Iris pigment epithelial cell (primary cell): ENCODE results near the gene KRAS.
"Not testable (repeated sequence)": the region's sequence is repeated elsewhere in the genome, so short reads cannot be mapped to it uniquely, and the experiment has no call there.

Experiments used
- DNase-seq: peaks from one replicate; pipeline ENCODE4 v3.0.0-alpha.2; 2011; ENCODE audit warnings: low read depth

Gene KRAS

DNA sequence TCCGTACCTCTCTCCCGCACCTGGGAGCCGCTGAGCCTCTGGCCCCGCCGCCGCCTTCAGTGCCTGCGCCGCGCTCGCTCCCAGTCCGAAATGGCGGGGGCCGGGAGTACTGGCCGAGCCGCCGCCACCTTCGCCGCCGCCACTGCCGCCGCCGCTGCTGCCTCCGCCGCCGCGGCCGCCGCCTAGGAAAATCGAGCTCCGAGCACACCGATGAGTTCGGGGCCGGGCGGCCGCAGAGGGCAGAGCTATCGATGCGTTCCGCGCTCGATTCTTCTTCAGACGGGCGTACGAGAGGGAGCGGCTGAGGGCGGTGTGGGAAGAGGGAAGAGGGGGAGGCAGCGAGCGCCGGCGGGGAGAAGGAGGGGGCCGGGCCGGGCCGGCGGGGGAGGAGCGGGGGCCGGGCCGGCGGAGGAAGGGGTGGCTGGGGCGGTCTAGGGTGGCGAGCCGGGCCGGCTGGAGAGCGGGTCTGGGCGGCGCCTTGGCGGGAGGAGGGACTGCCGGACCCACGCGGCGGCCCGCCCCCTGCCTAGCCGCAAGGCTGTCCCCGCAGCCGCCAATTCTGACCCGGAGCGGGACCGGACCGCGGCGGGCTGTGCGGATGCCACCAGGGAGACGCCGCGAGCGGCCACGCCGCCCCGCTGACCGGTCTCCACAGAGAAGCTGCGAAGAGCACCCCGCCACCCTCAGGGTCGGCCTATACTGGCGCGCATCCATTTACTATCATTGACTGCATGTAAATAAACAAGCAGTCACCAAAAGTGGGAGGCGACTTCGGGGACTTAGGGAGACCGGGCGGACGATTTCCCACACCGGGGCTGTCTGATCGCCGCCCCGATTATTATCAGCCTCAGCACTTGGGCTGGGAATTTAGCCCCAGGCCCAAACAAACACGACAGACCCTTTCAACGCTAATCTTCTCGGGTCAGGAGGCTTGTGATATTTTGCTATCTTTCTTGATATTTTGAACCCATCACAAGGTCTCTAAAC, at the start of gene KRAS:
TSS of gene KRAS (minus strand) at position 186 of the 987 bp plus-strand sequence.
- DNase-seq, result peak; percentile 99

DNA sequence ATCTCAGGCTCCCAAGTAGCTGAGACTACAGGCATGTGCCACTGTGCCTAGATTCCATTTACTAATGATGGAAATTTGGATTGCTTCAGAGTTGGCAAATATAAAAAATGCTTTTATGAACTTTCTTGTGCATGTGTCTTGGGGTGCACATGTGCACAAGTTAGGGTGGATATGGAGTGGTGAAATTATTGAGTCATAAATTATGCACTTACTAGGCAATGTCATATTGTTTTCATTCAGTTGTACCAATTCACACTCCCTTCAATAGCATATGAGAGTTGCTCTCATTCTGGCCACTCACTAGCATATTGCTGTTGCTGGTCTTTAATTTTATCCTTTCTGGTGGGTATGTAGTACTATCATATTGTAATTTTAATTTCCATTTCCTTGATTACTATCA, 45.7 kb upstream of the KRAS start:
- no peak for DNase-seq

DNA sequence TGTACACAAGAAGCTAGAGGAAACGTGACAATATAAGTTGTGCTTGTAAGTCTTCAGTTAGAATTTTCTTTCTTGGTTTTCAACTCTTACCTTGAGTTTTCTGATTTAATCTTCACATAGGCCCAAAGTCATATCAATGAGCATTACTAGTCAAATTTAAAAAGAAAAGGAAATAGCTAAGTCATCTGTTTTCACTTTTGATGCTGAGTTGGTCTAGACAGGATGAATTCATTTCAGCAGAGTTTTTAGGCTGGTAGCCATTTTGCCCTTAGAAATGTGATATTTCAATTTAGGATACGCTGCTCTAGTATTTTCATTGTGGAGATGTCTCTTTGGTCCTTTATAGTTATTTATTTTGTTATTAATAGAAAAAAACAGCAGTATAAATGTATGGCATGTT, 44.6 kb upstream of the KRAS start:
- DNase-seq, result peak; percentile 13

DNA sequence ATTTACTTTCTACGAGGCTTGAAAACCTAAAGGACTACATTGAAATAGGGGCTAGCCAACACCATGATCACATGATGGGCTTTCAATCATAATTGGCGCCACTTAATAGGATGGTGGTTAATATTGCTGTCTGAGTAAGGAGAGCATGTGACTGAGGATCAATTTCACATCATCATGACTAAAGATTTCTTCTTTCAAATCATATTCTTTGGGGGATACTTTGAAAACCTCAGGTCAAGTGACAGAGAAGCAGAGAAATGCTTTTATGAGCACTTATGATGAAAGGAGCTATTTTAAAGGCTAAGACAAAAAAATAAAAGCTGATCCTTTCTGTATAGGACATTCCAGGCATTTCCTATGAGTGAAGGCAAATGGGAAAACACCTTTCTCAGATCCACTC, 42.9 kb upstream of the KRAS start:
- no peak for DNase-seq

DNA sequence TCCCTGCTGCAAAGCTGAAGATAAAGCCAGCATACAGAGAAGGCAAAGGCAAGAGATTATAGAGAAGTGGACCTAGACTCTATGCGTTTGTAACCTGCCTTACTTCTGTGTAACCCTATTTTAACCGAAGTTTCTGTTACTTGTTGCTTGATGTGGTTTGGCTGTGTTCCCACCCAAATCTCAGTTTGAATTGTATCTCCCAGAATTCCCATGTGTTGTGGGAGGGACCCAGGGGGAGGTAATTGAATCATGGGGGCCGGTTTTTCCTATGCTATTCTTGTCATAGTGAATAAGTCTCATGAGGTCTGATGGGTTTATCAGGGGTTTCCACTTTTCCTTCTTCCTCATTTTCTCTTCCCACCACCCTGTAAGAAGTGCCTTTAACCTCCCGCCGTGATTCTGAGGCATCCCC, 42.1 kb upstream of the KRAS start:
- not testable (repeated sequence) for DNase-seq

DNA sequence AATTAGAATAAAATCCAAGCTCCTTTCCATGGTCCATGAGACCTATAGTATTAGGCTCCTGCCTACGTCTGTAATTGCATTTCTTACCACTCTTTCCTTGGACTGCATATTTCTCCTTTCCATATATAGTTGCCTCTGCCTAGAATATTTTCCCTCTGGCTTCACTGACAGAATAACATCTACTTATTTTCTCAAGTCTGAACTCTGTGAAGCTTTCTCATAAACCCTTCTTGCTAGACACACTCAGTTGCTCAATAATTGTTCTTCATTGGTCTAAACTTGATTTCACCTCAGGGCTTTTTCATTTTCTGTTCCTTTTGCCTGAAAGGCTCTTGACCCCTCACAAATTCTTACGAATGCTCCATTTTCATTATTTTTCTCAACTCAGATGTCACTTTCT, 36.9 kb upstream of the KRAS start:
- DNase-seq, result no peak

DNA sequence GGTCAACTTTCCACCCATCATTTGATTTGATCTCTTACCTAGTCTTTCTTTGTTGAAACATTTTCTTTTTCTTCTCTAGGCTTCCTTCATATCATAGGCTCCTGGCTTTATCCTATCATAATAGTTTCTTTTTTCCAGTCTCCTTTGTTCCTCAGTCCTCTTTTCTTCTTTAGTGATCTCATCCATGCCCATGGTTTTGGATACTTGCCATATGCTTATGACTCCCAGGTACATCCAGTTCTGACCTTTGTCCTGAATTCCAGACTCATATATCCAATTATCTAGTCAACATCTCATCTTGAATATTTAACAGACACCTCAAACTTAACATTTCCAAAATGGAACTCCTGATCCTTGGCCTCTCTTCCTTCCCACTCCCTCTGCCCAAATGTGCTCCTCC, 36.1 kb upstream of the KRAS start:
- DNase-seq, result no peak

DNA sequence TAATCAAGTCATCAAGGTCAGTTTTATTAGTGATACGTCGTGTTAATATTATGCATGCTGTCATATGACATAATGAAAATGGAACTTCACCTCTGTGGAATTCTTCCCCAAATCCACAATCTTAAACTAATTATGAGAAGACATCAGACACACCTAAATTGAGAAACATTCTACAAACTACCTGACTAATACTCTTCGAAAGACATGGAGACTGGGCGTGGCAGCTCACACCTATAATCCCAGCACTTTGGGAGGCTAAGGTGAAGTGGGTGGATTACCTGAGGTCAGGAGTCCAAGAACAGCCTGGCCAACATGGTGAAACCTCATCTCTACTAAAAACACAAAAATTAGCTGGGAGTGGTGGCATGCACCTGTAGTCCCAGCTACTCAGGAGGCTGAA, 33.3 kb upstream of the KRAS start:
- no peak for DNase-seq

DNA sequence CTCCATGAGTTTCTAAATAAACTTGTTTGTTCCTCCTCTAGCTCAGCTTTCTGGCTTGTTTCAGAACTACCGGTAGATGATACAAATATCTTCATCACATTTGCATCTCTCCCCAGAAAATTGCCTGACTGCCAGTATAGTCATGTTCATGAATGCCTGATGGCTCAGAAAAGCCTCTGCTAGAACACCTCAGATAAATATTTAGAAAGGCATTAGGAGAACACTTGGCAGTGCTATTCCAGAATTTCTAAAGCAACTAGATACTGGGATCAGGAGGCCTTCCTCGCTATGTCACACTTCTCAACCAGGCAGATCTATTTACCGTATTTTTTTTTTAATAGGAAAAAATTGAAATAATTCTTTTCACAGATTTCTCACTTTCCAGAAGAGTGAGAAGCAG, 32.3 kb upstream of the KRAS start:
- peak; percentile 10 for DNase-seq

DNA sequence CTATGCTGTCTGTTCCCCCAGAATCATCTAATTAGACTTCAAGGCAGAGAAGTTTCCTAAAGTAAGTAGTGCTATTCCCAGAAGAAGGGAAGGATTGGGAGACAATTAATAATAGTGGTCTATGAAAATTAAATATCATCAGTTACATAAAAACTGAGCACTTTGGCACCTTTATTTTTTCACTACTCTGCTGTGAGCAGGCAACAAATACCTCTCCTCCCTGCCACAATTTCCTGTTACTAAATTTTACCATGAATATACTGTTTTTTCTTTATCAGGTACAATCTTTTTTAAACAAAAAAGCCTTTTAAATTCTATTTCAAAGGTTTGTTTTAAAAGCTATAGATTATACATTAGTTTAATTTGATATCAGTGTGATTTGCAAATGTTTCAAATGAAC, 29.4 kb upstream of the KRAS start:
- DNase-seq, result no peak

DNA sequence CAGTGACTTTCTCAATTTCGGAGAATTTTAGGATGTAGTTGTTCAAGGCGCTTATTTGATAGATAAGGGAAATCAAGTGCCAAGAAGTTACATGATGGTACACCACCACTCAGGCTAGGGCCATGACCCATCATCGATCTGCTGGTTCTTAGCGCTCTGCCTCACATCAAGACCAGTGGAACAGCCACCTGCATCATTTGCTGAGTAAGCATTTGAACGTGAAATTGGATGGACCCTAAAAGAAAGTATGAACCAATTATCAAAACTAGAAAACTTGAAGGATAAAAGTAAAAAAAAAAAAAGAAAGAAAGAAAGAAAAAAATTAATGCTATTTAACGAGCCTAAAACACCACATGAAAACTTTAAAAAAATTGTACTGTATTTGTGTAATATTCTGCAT, 27.5 kb upstream of the KRAS start:
- DNase-seq, result no peak

DNA sequence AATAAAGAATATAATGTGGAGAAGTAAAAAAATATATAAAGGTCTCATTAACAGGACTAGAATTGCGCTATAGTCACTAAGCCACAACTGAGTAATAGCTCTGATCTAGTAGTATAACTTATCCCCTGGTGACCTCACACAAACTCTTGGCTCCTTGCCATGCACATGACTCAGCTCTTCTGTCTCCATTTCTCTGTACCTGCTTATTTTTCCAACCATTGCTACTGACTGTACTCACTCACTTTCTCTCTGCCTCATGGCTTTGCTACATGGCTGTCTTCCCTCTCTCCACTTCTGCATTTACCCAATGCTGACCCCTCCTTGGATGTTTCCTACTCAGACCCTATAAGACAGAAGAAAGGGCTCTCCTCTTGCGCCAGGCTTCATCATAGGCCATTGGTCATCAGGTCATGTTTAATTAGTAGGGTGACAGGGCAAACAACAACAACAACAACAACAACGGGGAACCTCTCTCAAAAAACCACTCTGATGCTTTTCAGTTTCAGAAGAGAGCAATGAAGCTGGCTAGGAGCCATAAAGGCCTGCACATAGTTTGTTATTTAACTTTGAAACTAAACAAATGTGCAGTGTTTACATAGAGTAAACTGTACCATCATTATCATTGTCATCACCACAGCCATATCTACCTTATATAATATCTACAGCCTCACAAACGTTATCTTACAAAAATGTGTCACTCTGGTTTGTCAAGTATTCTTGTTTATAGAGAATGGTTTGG, 25.6 kb upstream of the KRAS start:
- DNase-seq, result peak; percentile 95

DNA sequence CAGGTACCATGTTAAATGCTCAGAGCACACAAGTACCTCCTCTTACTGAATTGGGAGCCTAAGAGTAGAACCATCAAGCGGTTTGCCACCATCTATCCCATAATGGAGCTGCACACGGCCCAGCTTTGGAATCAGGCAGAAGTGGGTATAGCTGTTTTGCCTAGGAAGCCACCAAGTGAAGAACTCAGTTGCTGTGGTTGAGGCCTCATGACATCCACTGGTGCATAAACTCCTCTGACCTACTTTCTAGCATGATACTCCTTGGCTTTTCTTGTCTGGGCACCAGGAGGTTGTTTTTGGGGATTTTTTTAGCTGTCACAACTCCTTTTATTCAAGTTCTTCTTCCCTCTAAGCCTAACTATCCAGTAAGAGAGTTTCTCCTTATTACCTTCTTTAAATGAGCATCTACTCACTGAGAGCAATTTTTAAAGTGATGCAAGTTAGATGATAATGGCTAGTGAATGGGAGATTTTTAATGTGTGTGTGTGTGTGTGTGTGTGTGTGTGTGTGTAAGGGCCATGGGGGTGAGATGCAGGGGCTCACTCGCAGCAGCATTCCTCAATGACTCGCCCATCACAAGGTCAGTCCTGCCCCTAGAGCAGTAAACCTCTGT, 20.9 kb upstream of the KRAS start:
- no peak for DNase-seq

DNA sequence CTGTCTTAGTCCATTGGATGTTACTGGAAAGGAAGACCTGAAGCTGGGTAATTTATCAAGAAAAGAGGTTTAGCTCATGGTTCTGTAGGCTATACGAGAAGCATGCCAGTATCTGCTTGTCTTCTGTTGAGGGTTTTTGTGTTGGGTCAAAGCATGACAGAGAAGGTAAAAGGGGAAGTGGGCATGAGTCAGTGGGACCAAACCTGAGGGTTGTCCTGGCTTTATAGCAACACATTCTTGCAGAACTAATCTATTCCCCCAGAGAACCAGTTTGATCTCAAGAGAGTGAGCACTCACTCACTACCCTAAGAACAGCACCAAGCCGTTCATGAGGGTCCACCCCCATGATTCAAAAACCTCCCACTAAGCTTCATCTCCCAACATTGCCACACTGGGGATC, 19.0 kb upstream of the KRAS start:
- DNase-seq, result no peak

DNA sequence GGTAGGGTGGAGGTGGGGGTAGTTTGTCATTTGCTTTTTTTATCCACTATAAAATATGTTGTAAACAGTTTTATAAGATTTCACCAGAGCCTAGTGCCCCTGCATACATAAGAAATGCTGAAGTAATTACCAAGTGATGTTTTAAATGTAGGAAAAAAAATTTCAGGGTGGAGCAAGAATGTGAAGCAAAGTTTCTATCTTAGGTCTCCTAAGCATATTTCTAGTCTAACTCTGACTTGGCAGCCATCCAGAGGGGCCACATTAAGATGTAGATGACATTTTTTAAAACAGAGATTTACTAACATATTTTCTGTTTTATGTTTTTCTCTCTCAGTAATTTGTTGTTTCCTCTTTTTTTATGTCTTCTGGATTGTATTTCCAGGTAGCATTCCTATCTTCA, 15.8 kb upstream of the KRAS start:
- DNase-seq, result peak; percentile 37

DNA sequence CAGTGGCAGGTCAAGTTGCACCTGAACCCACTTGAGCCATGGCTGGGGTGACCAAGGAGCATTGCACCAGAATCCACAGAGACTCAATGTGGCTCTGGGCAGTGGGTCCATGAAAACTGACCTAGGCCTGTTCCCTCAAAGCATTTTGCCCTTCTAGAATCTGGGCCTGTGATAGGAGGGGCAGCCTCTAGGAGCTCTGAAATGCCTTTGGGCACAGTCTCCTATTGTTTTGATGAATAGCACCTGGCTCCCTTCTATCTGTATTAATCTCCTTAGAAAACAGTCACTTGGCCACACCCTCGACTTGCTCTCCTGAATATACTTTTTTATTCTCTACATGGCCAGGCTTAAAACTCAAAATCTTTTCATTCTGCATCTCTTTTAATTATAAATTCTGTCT, 14.1 kb upstream of the KRAS start:
- DNase-seq, result no peak

DNA sequence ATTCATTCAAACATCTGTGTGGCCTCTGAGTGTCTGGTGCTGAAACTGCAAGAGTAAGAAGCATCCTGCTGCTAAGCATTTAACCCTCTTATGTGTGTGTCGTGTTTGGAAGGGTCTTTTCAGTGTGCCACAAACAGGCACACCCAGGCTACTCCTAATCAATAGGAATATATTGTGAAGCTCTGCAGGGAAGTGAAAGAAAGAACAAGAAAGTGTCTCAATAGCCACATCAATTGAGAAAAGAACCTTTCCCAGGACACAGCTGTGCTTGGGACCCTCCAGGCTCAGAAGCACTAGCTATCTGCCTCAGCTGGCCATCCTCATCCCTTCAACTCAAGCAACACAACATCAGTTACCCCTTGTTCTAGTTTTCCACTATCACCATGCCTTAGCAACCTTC, 13.4 kb upstream of the KRAS start:
- DNase-seq, result no peak

DNA sequence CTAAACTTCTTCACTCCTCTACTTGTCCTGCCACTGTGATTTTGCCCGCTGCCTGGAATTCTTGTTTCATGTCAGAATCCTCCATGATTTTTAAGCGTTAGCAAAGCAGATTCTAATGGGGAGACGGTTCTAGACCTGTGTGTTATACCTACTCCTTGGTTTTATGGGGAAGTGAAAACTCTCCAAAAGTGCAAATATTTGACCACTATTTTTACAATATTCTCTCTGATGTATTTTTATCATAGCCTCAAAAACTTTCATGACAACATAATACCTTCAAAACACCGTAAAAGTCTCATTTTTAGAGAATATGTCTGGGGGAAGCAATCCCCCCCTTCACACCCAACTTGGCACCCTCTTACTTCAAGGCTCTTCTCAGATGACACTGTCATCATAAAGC, 12.9 kb upstream of the KRAS start:
- no peak for DNase-seq

DNA sequence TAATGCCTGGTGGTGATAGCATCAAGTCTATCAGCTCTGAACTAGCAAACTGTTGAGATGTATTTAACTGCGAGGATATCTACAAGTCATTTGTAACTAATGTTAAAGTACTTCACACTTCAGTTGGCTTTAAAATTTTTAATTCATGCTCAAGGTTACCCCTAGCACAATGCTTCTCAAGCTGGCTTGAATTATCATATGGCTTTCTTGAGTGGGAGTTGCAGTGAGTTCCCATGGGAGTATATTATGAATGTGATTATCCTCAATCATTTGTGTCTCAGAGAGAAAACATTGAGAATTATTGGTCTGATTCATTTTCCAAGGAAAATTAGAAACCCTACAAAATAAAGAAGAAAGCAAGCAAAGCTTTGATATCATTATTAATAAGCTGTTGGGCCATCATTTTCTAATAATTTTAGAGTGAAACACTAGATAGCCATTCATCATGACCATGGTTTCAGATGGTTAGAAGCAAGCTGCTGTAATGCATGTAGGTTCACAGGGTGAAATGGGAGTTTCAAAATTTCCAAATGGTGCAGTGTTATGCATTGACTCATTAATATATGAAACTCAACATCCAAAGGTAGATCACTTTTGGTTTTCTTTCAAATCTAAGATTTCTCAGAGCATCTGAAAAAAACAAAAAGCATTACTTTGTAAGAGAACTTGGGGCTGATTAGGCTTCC, 11.8 kb upstream of the KRAS start:
- no peak for DNase-seq

DNA sequence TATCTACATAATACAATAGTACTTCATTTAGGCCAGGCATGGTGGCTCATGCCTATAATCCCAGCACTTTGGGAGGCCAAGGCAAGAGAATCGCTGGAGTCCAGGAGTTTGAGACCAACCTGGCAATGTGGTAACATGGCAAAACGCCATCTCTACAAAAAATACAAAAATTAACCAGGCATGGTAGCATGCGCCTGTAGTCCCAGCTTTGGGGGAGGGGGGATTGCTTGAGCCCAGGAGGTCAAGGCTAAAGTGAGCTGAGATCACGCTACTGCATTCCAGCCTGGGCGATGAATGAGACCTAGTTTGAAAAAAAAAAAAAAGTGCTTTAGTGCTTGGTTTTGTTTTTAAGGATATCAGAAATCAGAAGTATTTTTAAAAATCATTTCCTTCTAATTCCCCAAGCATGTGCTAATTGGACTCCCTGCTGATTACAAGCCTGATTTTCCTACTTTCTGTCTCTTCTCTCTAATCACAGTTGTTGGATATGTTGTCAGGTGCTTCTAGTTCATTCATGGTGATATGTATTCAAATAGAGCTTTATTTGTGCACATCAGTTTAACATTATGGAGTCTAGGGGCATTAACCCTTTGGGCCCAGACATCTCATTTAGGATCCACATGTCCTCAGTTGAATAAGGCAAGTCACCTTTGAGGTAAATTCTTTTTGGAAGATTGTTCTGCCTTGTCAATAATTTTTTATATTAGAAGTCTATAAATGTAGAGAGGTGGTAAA, 7.0 kb upstream of the KRAS start:
- no peak for DNase-seq

DNA sequence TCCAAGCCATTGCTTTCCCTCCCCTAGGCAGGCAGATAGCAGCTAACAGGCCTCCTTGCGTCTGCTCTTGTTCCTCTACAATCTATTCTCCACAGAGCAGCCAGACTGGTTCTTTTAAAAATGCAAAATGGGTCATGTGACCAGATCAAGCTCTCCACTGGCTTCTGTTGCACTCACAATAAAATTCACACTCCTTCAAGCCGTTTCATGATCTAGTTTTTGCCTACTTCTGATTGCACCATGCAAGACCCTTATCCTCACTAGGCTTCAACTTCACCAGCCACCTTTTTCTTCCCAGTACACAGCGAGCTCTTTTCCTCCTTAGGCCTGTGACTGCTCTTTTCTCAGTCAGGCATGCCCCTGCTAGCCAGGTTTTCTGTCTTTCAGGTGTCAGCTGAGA, 6.1 kb upstream of the KRAS start:
- no peak for DNase-seq

DNA sequence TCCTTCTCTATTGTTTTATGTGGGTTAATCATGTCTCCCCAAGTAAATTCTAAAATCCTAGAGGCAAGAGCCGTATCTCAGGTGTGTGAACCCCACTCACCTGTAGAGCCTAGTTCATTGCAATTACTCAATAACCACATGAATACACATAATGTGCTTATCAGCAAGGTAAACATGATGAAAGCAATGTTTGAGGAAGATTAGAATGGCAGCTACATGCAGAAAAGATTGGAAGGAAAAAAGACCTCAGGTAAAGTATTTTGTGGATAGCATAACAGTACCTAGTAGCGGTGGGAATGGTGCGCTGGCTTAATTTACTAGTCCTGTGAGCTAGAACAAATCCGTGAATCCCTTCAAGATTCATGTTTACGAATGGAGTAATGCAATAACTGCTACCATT, 5.3 kb upstream of the KRAS start:
- DNase-seq, result no peak
